HepG2 (cell line): ENCODE results near the gene DAB2. TPM values are rescaled to one million over a fixed set of nuclear protein-coding genes. Genes with fewer than 3 reads are reported as not detected.

Experiments
- ATAC-seq: fragments of 200-7000 bp; cut with Tn5 transposase; 3 replicates; pipeline ENCODE4 v1.9.1; 2020; ENCODE audit warnings: mild to moderate bottlenecking, moderate library complexity
- BruUV-seq: library from RNA; stranded (reverse); fragments of 400-500 nt; replicated peaks from 2 replicates; lab custom pipeline; 2021; lab: Mats Ljungman, UMichigan
- CTCF ChIA-PET: fragments of 300-600 bp; formaldehyde crosslinking; extraction: SDS; loops from one replicate; lab custom pipeline; 2021; ENCODE audit warnings: low total read pairs, inconsistent platforms, low intra/inter-chr PET ratio; lab: Yijun Ruan, JAX
- POLR2A ChIA-PET: fragments of 350-600 bp; sonication (Branson Sonifier 250); formaldehyde crosslinking; loops from one replicate; lab custom pipeline; 2020; ENCODE audit warnings: antibody characterized with exemption, inconsistent platforms; lab: Yijun Ruan, JAX
- DNase-seq: peaks from one replicate; pipeline ENCODE4 v3.0.0-alpha.2; 2015; ENCODE audit warnings: low spot score
- FAIRE-seq: peaks from 3 replicates; lab custom pipeline; 2011; peaks lifted over from hg19 to GRCh38; lab: Jason Lieb, UNC
- H2AFZ ChIP-seq: one replicate; pipeline ENCODE4 v1.6.1; 2011; ENCODE audit warnings: low read length, inconsistent platforms
- H3K27ac ChIP-seq: fragments of 300-600 bp; 3 replicates; pipeline ENCODE4 v1.8.0; 2011; ENCODE audit warnings: mixed run types, mild to moderate bottlenecking, mixed read lengths, low read length, inconsistent platforms; ENCODE audit not compliant: insufficient read depth; ENCODE audit errors: extremely low read length
- H3K27me3 ChIP-seq, 2 experiments: fragments of 200-600 bp in 1 of 2; 2 replicates in 1 of 2; 3 replicates in 1 of 2; pipeline versions ENCODE4 v1.6.0 to v1.8.0; 2011; ENCODE audit warnings: low read length in 2 of 2, mild to moderate bottlenecking in 2 of 2, moderate library complexity in 2 of 2, inconsistent platforms in 1 of 2; ENCODE audit not compliant: insufficient read depth in 2 of 2, control insufficient read depth in 1 of 2
- H3K36me3 ChIP-seq, 2 experiments: fragments of 200-600 bp in 1 of 2; replicated peaks in 1 of 2; 2 replicates in 1 of 2; 3 replicates in 1 of 2; pipeline versions ENCODE4 v1.5.1 to v1.8.0; 2011; ENCODE audit warnings: low read length in 2 of 2, inconsistent platforms in 1 of 2; ENCODE audit not compliant: insufficient read depth in 2 of 2, control insufficient read depth in 1 of 2
- H3K4me1 ChIP-seq: 2 replicates; pipeline ENCODE4 v1.5.1; 2012; ENCODE audit warnings: low read length, inconsistent platforms; ENCODE audit not compliant: insufficient read depth
- H3K4me2 ChIP-seq: 2 replicates; pipeline ENCODE4 v1.6.0; 2011; ENCODE audit warnings: low read depth, low read length, inconsistent platforms
- H3K4me3 ChIP-seq, 3 experiments: fragments of 200-600 bp in 1 of 3; sonication (generic), shearing (Covaris generic) in 1 of 3; replicated peaks in 1 of 3; 2 replicates each; pipeline ENCODE4 v1.5.1; 2011 to 2016; ENCODE audit warnings: low read length in 3 of 3, inconsistent platforms in 2 of 3, low read depth in 2 of 3, mild to moderate bottlenecking in 2 of 3, control low read depth in 1 of 3, mixed read lengths in 1 of 3; ENCODE audit not compliant: insufficient read depth in 1 of 3
- H3K79me2 ChIP-seq: one replicate; pipeline ENCODE4 v1.6.1; 2011; ENCODE audit warnings: low read length, inconsistent platforms; ENCODE audit not compliant: insufficient read depth
- H3K9ac ChIP-seq: 2 replicates; pipeline ENCODE4 v1.6.0; 2011; ENCODE audit warnings: mild to moderate bottlenecking, low read depth, low read length, inconsistent platforms; ENCODE audit not compliant: insufficient read depth
- H3K9me3 ChIP-seq: 2 replicates; pipeline ENCODE4 v1.5.1; 2012; ENCODE audit warnings: mild to moderate bottlenecking, low read length
- H4K20me1 ChIP-seq: 2 replicates; pipeline ENCODE4 v1.6.0; 2011; ENCODE audit warnings: inconsistent platforms, mild to moderate bottlenecking, low read length, moderate library complexity; ENCODE audit not compliant: insufficient read depth
- ATF7 ChIP-seq, 2 experiments: fragments of 450-650 bp in 1 of 2; sonication (generic) in 1 of 2; formaldehyde crosslinking in 1 of 2; IDR thresholded peaks; 2 replicates each; pipeline versions ENCODE4 v1.4.0 to v1.6.1; 2016 to 2020; ENCODE audit warnings: antibody characterized with exemption in 1 of 2, mild to moderate bottlenecking in 1 of 2, missing genetic modification reagents in 1 of 2
- GLI4 ChIP-seq: sonication (generic); formaldehyde crosslinking; IDR thresholded peaks from 2 replicates; pipeline ENCODE4 v1.5.1; 2020; ENCODE audit warnings: missing genetic modification reagents, mild to moderate bottlenecking, moderate library complexity, borderline replicate concordance
- GTF3A ChIP-seq: sonication (generic); formaldehyde crosslinking; conservative IDR thresholded peaks from 2 replicates; pipeline ENCODE4 v1.4.0; 2020; ENCODE audit warnings: mild to moderate bottlenecking, missing genetic modification reagents
- HOXA7 ChIP-seq: sonication (generic); formaldehyde crosslinking; IDR thresholded peaks from 2 replicates; pipeline ENCODE4 v1.8.1; 2022; ENCODE audit warnings: mild to moderate bottlenecking, missing genetic modification reagents, moderate library complexity
- SIN3B ChIP-seq: fragments of 150-350 bp; IDR thresholded peaks from 2 replicates; pipeline ENCODE4 v1.6.1; 2014; ENCODE audit warnings: low read length
- SIX4 ChIP-seq: sonication (generic); formaldehyde crosslinking; IDR thresholded peaks from 2 replicates; pipeline ENCODE4 v1.4.0; 2020; ENCODE audit warnings: missing genetic modification reagents
- TOPORS ChIP-seq: sonication (generic); formaldehyde crosslinking; IDR thresholded peaks from 2 replicates; pipeline ENCODE4 v1.8.0; 2023; ENCODE audit warnings: mild to moderate bottlenecking, missing genetic modification reagents
- WGBS: methylation state at CpG from one replicate; pipeline ENCODE4 v1.1.6; 2017; ENCODE audit warnings: low lambda C conversion rate; 5-methylcytosine and 5-hydroxymethylcytosine counted together
- in situ Hi-C: cut with HindIII; loops from 2 replicates; pipeline ENCODE4 v1.10.0; 2017; ENCODE audit warnings: low pct_unique_long_range_greater_than_20kb; ENCODE audit not compliant: extremely low pct_ligation_motif_present
- intact Hi-C: fragments of 100-400 bp; cut with micrococcal nuclease; formaldehyde crosslinking; loops from one replicate; pipeline ENCODE4 v1.10.0; 2022; ENCODE audit not compliant: unreplicated experiment
- polyA plus RNA-seq, 8 experiments: library from polyadenylated mRNA; depleted of rRNA in 3 of 8; stranded (reverse) in 7 of 8; unstranded in 1 of 8; fragments of >200 nt; fragmentation: Illumina TruSeq in 4 of 8; extraction: Trizol in 4 of 8; gene quantifications; 2 replicates each; pipeline versions ENCODE4 v1.2.1 to v1.2.3, GENCODE V29; 2011 to 2016; ENCODE audit warnings: low read depth in 4 of 8, missing spikeins in 1 of 8, mixed read lengths in 1 of 8; ENCODE audit not compliant: insufficient read depth in 1 of 8
- total RNA-seq, 5 experiments: library from RNA; depleted of rRNA; stranded (reverse); fragments of >200 nt; fragmentation: Illumina TruSeq; extraction: Trizol; gene quantifications; 2 replicates each; pipeline ENCODE4 v1.2.3, GENCODE V29; 2016; ENCODE audit warnings: low read depth in 1 of 5
- TF ChIP-seq, protein P1 (sequence below): sonication (generic); formaldehyde crosslinking; conservative IDR thresholded peaks from 2 replicates; pipeline ENCODE4 v1.8.1; 2023; ENCODE audit warnings: missing genetic modification reagents

Gene DAB2
- total and polyA plus RNA-seq, 2 of the 13 experiments (the other 11 are each of a cell fraction or from before 2014, with no cell fraction given): 6.4 to 6.5 TPM

DNA sequence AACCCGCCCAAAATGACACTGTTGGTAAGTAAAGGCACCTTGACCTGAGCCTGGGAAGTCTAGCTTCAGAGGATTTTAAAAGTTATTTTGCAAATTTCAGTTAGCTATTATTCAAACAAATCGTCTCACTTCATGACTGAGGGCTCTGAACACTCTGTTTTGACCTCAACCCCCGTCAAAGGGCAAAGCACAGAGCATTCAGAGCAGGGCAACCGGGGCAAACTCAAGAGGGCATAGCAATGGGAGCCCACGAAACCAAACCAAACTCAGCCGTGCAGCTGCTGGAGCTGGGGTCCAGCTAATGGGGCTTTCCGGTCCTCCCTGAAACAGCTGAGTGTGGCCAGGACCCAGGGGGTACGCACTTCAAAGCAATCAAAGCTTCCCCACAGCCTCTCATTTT lies 62.1 kb downstream of the DAB2 start:
- no peak overlapping the region for H3K9ac ChIP-seq
- ATAC-seq (no peak), FAIRE-seq (no peak), DNase-seq (no peak)
- H3K4me2 ChIP-seq: no peak overlapping the region
- no peaks in the 10 kb centered on the region for H3K9me3 ChIP-seq
- ChIA-PET CTCF (no interaction called here), POLR2A (no interaction called here)
- no peaks in the 10 kb centered on the region for H4K20me1 ChIP-seq
- no peak overlapping the region for H2AFZ ChIP-seq
- H3K4me3 ChIP-seq: no peak overlapping the region
- H3K27me3 ChIP-seq: no peaks in the 10 kb centered on the region
- H3K27ac ChIP-seq: no peak overlapping the region
- BruUV-seq: no TSS peak
- intact Hi-C loops: loop anchor here (10.0 kb wide), 1 partner anchor 148 kb away; the partner anchor contains the start of gene FYB1
- H3K4me1 ChIP-seq: no peaks in the 10 kb centered on the region
- WGBS: 39% methylated on average over 8 of the region's 8 CpGs
- H3K79me2 ChIP-seq: no peaks in the 10 kb centered on the region
- H3K36me3 ChIP-seq: no peaks in the 10 kb centered on the region
- in situ Hi-C loops: no loop called here
- TF ChIP-seq SIN3B (no peak), GTF3A (CRISPR knock-in tag) (no peak), HOXA7 (CRISPR knock-in tag) (no peak), GLI4 (CRISPR knock-in tag) (no peak)

DNA sequence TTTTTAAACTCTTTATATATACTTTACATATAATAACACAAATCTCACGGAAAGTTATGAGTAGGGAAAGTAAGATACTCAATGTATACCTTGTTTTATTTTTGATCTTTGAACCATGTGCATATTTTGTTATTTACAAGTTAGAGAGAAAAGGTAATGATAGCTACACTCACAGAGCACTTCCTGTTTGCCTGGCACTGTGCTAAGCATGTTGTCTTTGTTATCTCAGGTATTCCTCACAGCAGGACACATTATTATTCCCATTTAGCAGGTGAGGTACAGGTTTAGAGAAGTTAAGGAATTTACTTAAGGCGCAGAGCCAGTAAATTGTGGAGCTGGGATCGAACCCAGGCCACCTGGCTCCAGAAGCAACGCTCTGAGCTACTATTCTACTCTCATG lies 63.5 kb downstream of the DAB2 start:
- no peak for ATAC-seq
- BruUV-seq: no TSS peak
- intact Hi-C loops (loop anchor here (10.0 kb wide), 1 partner anchor 147 kb away; the partner anchor contains the start of gene FYB1), in situ Hi-C loops (no loop called here)
- Histone ChIP-seq H3K9ac (no peak overlapping the region), H4K20me1 (no peaks in the 10 kb centered on the region), H3K79me2 (no peaks in the 10 kb centered on the region), H3K4me2 (no peak overlapping the region)
- no peak for DNase-seq
- no peak for FAIRE-seq
- CTCF ChIA-PET: no interaction called here
- TF ChIP-seq TOPORS (CRISPR knock-in tag) (no peak), ATF7 (IDR thresholded peaks at IDR 0.05) (no peak), ATF7 (CRISPR knock-in tag; IDR thresholded peaks at IDR 0.05) (no peak), SIX4 (CRISPR knock-in tag) (no peak)
- TF ChIP-seq, protein P1, sequence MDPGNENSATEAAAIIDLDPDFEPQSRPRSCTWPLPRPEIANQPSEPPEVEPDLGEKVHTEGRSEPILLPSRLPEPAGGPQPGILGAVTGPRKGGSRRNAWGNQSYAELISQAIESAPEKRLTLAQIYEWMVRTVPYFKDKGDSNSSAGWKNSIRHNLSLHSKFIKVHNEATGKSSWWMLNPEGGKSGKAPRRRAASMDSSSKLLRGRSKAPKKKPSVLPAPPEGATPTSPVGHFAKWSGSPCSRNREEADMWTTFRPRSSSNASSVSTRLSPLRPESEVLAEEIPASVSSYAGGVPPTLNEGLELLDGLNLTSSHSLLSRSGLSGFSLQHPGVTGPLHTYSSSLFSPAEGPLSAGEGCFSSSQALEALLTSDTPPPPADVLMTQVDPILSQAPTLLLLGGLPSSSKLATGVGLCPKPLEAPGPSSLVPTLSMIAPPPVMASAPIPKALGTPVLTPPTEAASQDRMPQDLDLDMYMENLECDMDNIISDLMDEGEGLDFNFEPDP: no peak
- TF ChIP-seq, all 625 proteins: peak for 0
- Histone ChIP-seq H3K4me3 (no peak overlapping the region), H3K27ac (no peak overlapping the region), H2AFZ (no peak overlapping the region), H3K36me3 (no peaks in the 10 kb centered on the region), H3K9me3 (no peaks in the 10 kb centered on the region), H3K27me3 (no peaks in the 10 kb centered on the region), H3K4me1 (no peaks in the 10 kb centered on the region)
- WGBS: 54% methylated on average over 4 of the region's 4 CpGs
- POLR2A ChIA-PET: no interaction called here
